NB4 (cell line): ENCODE data around the gene STX8.

Experiments
- DNase-seq: peaks from one replicate; pipeline ENCODE4 v3.0.0; 2010; ENCODE audit warnings: low read depth
- H3K4me3 ChIP-seq: one replicate; pipeline ENCODE4 v1.5.1; 2011; ENCODE audit warnings: mild to moderate bottlenecking, low read depth, low read length, moderate library complexity
- CTCF ChIP-seq: IDR thresholded peaks from one replicate; pipeline ENCODE4 v1.5.1; 2012; ENCODE audit warnings: low read depth, low read length
- MAX ChIP-seq: IDR thresholded peaks from 2 replicates; pipeline ENCODE4 v1.6.1; 2011; ENCODE audit warnings: low read depth, low read length
- MYC ChIP-seq: IDR thresholded peaks from 2 replicates; pipeline ENCODE4 v1.6.1; 2011; ENCODE audit warnings: low read depth, low read length
- POLR2A ChIP-seq: IDR thresholded peaks from 2 replicates; pipeline ENCODE4 v1.6.1; 2011; ENCODE audit warnings: mild to moderate bottlenecking; ENCODE audit not compliant: insufficient read length; ENCODE audit errors: extremely low read depth

Gene STX8

GRCh38 chr17:9401434-9401833 lies 174.2 kb downstream of the STX8 start:
- no peak for TF ChIP-seq POLR2A
- no peak for TF ChIP-seq MAX
- TF ChIP-seq MYC = no peak
- TF ChIP-seq CTCF = no peak
- H3K4me3 ChIP-seq = no peak overlapping the region
- DNase-seq = peak; percentile 12

- no peak for TF ChIP-seq CTCF
- DNase-seq = no peak
- no peak overlapping the region for H3K4me3 ChIP-seq
Measured at GRCh38 chr17:9389111-9389527, 186.5 kb downstream of the STX8 start.

GRCh38 chr17:9386401-9386800 lies 189.2 kb downstream of the STX8 start:
- no peak overlapping the region for H3K4me3 ChIP-seq
- DNase-seq = no peak
- TF ChIP-seq CTCF (no peak), POLR2A (no peak), MAX (no peak), MYC (no peak)

- no peak for TF ChIP-seq CTCF
- no peak for TF ChIP-seq POLR2A
- no peak for TF ChIP-seq MYC
- TF ChIP-seq MAX = no peak
- no peak overlapping the region for H3K4me3 ChIP-seq
- peak; percentile 48 for DNase-seq
Measured at GRCh38 chr17:9383826-9384225, 191.8 kb downstream of the STX8 start.

GRCh38 chr17:9382626-9383025 lies 193.0 kb downstream of the STX8 start:
- no peak for DNase-seq
- no peak for TF ChIP-seq CTCF
- TF ChIP-seq MYC = no peak
- TF ChIP-seq MAX = no peak
- no peak for TF ChIP-seq POLR2A

GRCh38 chr17:9381068-9381467 lies 194.6 kb downstream of the STX8 start:
- DNase-seq = no peak
- TF ChIP-seq MYC (no peak), CTCF (no peak), MAX (no peak), POLR2A (no peak)
- H3K4me3 ChIP-seq = no peak overlapping the region

More at GRCh38 chr17:9382626-9383025, 193.0 kb downstream of the STX8 start:
- no peak overlapping the region for H3K4me3 ChIP-seq
